HG02852 (cell line): ENCODE data around the gene MAFG.

Source experiments
- ATAC-seq: cut with Tn5 transposase; IDR thresholded peaks from one replicate; pipeline ENCODE4 v1.9.1; 2021; ENCODE audit warnings: mild to moderate bottlenecking, moderate library complexity; ENCODE audit not compliant: unreplicated experiment

Gene MAFG

DNA sequence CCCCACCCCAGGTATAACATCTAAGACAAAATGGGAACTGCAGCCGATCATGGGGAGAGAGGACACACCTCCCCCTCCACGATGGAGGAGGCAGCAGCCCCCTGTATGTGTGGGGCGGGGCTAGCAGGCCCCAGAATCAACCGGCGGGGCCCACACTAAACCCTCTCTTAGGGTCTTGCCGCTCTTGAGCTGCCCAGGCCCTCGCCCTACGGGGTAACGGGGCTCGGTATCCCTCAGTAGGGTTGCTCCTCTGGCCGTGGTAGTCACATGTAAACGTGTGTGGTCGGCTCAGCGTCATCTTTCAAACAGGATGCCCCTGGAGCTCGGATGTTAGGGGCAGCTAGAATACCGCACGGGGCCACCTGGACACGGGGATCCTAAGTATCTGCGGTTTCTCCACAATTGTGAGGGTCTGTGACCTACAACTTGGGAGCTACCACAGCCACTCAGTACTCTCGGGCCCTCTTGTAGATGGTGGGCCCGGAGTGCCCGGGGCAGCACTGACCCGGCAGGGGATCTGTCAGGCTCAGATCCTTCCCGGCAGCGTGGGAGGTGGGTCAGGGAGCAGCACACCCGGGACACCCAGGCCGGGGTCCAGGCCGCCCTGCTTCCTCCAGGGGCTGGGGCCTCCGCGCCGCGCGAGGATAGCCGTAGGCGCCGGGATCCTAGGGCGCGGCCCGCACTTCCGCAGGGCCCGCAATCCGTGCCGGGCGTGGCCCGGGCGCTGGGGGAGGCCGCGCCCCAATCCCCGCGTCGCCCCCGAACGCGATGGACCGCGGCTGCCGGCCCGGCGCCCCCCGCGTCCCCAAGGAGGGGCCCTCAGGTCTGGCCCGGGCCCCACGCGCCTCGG, 57.2 kb downstream of the MAFG start:
- ATAC-seq = no peak

DNA sequence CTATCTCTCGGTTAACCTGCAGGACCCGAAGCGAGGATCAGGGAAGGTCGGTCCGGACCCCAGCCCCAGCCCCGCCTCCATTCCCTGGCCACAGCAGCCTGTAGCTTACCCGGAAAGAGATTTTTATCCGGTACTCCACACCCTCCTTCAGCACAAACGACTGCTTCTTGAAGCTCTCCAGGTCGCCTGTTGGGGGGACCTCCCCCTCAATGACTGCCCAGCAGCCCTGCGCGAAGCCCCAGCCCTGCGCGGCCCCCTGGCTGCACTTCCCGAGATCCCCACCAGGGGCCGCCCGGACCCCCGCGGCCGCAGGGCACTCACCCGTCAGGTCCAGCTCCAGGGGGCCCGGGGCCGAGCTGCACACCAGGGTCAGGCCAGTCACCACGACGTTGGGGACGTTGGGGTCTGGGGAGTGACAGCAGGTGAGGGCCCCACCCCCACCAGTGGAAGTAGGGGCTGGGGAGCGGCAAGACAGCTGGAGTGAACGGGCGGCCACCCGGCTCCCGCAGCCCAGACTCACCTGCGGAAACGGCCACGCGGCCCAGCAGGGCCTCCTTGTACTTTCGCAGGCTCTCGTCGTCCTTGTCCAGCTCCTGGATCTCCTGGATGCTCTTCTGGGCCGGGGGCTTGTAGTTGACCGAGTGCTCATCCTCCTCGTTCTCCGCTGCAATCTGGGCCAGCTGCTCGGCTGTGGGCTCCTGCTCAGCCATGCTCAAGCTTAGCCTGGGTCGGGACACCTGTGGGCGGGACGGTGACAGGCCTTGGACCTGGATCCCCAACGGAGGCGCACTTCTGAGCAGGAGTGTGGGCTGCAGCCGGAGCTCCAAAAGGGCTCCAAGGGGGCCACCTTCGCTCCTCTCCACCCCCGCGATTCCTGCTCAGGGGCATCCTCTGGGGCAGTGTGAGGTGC, 58.1 kb downstream of the MAFG start:
- no peak for ATAC-seq

DNA sequence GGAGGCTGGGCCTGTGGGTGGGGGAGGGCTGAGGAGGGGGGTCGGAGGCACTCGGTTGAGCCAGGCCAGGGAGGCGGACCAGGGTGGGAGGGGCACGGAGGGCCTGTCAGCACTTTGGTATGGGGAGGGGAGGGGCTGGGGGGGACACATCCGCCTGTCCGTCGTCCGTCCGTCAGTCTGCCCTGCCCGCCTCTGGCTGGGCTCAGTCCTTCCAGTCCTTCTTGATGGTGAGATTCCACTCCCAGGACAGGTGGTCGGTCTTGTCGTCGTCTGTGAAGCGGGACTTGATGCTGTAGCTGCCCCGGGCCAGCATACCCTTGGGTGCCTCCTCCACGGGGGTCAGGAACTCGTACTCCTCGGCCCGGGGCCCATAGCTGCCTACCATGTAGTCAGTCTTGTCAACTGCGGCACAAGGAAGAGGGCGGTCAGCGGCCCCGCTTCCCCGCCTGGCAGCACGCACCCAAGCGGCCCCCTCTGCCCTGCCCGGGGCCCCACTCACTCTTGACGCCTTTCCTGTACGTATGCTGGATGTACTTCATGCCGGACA, 58.8 kb downstream of the MAFG start:
- no peak for ATAC-seq
